Right renal pelvis (tissue), 4 donors: Measurements from ENCODE around the gene KCNRG. TPM values are rescaled to one million over a fixed set of nuclear protein-coding genes. Genes with fewer than 3 reads are reported as not detected.
"Not testable (repeated sequence)": the region's sequence is repeated elsewhere in the genome, so short reads cannot be mapped to it uniquely, and the experiment has no call there.

Source experiments
- DNase-seq, 4 donors: peaks; one replicate each; pipeline ENCODE4 v3.0.0-alpha.2; 2013; ENCODE audit warnings: low read depth in 4 of 4, low spot score in 3 of 4, missing footprints in 1 of 4
- polyA plus RNA-seq, 4 donors: library from polyadenylated mRNA; unstranded; fragments of 120-200 nt; gene quantifications; one replicate each; pipeline ENCODE4 v1.2.1, GENCODE V29; 2013; ENCODE audit not compliant: insufficient read length in 4 of 4

Gene KCNRG, protein sequence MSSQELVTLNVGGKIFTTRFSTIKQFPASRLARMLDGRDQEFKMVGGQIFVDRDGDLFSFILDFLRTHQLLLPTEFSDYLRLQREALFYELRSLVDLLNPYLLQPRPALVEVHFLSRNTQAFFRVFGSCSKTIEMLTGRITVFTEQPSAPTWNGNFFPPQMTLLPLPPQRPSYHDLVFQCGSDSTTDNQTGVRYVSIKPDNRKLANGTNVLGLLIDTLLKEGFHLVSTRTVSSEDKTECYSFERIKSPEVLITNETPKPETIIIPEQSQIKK
- polyA plus RNA-seq: 1 to 10 TPM; 1.3 to 1.6 (median 1.4) TPM

DNA sequence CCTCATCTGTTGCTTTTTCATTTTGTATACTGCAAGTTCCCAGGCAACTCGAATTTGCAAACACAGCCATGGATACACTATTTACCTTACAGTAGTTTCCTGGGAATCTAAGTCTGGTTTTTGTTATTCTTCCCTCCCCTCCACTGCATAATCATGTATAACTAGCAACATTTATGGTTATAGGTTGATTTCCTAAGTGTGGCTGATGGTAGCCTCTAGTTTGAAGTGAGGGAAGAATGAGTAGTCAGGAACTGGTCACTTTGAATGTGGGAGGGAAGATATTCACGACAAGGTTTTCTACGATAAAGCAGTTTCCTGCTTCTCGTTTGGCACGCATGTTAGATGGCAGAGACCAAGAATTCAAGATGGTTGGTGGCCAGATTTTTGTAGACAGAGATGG, at the start of gene KCNRG:
Gene KCNRG (plus strand): TSS at position 187 of the 400 bp plus-strand sequence. CDS start 50 bp downstream, at position 237.
- DNase-seq: no peak

DNA sequence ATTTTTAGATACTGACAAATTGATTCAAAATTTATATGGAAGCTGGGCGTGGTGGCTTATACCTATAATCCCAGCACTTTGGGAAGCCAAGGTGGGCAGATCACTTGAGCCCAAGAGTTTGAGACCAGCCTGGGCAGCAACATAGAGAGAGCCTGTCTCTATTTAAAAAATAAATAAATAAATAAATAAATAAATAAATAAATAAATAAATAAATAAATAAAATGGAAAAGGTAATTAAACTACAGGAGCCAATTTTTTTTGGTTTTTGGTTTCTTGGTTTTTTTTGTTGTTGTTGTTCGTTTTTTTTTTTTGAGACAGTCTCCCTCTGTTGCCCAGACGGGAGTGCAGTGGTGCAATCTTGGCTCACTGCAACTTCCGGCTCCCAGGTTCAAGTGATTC, 47.8 kb upstream of the KCNRG start:
- no peak for DNase-seq

DNA sequence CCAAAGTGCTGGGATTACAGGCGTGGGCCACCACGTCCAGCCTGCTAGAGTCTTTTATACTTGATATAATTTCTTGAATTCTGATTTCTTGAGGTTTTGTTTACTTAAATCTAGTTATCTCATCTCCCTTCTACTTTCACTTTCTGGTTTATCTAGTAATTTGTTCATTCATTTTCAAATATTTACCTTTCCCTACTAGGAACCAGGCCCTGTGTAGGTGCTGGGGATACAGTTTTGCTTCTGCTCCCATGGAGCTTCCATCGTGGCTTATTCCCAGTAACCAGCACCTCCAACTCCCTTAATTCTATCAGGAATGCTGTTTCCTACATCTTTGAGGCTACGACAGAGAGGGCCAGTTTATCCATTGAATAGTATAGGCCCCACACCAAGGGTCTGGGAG, 42.5 kb upstream of the KCNRG start:
- no peak for DNase-seq

DNA sequence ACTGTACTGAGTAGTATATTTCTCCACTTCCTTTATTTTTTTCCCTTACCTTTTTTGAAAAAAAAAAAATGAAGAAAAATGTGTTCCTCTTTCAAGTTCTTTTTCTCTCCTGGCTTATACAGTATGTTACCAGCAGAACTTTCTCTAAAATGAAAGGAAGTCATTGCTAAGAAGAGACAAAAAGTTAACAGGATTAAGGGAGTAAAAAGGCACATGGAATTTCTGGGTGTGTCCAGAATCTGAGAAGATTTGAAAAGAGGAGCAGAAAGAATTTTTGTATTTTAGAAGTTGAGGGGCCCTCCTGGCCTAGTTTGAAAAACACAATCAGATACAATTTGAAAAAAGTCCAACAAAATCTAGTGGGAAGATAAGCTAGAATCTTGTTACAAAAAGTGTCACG, 39.4 kb upstream of the KCNRG start:
- no peak for DNase-seq

DNA sequence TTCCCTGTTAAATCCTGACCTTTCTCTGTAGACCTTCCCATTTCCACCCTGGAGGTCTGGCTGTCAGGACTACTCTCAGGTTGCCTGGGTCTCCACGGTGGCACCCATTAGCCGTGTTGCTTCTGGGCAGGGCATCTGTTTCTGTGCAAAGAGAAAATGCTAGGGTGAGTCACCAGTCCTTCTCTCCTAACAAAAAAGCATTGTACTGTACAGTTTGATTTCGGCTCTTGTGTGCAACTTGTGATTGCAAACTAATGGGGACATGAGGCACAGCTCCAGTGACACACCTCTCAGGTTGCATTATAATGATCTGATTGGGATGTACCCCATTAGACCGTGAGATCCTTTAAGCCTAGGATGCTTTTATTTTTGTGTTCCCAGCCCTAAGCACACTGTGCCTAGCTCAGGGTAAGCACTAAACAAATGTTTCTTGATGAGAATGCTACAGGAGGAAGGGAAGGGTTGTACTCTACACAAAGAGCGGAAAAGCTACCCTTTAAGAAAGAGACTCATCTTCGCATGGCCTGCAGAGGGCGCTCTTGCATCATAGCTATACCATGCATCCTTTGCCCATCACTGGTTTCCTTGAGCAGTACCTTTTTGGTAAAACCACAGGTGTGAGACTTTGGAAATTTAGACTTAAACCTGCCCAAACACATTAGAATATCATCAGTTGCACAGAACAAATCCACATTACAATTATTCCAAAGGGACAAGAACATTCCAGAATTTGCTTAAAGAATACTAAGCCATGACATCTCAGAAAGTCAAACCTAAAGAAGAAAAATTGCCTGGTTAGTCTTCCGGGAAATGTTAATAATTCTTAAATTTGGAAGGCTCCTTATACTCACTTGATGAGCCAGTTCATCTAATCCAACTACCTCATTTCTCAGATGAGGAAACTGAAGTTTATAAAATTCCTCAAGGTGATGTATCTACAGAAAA, 38.7 kb upstream of the KCNRG start:
- DNase-seq: peak; percentile 54 to 73 (median 58)

DNA sequence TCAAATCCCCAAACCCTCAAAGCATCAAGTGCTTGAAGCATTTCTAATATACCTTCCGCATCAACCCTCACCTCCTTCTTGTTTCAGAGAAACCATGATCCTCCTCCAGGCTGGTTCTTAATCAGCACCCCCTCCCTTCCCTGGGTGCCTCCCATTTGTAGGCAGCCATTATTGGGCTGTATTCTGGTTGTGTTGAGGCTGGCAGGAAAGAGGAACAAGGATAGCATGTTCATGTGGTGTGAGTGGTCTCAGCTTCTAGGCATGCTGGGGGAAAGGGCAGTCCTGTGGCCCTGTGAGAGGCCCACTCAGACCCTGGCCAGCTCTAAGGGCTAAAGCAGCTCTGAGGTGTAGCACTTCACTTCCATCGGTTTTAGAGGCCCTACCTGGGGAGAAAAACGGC, 37.3 kb upstream of the KCNRG start:
- DNase-seq: no peak

DNA sequence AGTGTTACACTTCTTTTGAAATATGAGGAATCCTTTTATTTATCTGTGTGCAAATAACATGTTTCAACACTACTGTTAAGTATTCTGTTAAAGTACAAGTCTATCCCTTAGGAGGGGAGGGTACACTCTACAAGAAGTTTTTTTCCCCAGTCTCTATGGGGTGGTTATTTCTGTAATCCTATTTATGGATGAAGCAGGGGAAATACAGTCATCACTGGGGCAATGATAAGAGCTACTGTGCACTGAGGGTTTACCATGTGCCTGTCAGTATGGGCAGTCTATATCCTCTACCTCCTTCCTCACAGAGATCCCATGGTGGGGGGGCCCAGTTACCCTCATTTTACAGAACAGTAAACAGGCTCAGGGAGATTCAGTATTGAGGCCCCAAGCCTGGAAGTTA, 35.0 kb upstream of the KCNRG start:
- DNase-seq: no peak

DNA sequence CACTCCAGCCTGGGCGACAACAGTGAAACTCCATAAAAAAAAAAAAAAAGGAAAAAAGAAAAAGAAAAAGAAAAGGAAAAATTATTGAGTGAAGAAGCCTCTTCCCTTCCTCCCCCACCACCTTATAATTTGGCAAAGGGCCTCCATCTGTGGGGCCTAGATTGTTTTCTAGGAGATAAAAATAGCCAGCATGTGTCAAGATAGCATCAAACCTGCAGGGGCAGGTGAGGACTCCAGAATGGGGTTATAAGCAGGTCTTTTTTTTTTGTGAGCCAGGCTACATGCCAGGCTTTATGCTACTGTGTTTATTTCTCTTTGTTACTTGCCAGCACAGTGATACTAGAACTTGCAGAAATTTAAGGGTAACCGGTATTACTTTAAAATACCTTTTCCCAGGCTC, 30.1 kb upstream of the KCNRG start:
- DNase-seq: no peak

DNA sequence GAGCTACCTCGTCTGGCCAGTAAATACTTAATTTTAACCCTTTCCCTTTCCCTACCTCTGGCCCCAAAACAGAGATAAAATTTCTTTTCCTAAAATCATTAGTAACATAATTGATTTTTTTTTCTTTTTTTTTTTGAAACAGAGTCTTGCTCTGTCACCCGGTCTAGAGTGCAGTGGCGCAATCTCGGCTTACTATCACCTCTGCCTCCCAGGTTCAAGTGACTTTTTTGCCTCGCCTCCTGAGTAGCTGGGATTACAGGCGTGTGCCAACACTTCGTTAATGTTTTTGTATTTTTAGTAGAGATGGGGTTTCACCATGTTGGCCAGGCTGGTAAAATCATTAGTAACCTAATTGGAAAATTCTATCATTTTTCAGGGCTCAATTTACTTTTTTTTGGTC, 28.8 kb upstream of the KCNRG start:
- no peak for DNase-seq

DNA sequence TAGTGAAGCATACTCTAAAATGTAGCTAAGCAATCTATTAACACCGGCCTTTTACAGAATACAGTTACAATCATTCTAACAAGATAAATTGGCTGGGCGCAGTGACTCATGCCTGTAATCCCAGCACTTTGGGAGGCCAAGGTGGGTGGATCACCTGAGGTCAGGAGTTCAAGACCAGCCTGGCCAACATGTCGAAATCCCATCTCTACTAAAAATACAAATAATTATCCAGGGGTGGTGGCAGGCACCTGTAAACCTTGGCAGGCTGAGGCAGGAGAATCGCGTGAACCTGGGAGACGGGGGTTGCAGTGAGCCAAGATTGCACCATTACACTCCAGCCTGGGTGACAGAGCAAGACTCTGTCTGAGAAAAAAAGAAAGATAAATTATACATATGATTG, 24.6 kb upstream of the KCNRG start:
- not testable (repeated sequence) for DNase-seq

DNA sequence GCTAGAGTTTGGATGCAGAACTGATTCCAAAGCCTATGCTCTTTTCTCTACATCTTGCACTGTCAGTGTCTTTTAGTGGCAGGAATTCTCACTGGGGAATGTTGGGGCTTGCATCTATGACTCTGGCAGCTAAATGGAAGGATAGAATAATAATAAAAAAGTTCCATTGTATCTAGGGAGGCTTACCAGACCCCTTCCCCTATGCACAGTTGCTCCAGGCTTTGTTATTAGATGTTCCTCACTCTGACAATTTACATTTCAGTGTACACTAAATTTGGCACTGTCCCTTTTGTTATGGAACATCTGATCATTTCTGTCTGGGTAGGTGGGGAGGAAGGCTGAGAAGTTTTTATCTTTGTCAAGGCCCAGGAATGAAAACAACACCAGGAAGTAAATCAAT, 22.1 kb upstream of the KCNRG start:
- DNase-seq: no peak

DNA sequence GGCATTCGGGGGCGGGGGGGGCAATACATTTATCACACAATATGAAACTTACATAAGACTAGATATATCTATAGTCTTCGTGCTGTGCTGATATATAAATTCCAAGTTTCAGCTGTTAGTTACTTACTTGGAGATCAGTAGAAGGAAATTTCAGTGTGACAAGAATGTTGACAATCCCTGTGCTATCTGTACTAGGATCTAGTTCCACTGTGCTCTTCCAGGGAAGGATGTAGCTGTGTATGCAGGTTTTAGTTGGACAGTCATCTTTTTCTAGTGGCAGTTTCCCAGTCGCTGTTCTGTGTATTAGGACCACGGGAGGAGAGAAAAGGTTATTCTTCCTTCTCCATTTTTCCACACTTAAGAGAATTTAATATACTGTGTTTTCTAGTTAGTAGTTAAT, 21.6 kb upstream of the KCNRG start:
- DNase-seq: no peak

DNA sequence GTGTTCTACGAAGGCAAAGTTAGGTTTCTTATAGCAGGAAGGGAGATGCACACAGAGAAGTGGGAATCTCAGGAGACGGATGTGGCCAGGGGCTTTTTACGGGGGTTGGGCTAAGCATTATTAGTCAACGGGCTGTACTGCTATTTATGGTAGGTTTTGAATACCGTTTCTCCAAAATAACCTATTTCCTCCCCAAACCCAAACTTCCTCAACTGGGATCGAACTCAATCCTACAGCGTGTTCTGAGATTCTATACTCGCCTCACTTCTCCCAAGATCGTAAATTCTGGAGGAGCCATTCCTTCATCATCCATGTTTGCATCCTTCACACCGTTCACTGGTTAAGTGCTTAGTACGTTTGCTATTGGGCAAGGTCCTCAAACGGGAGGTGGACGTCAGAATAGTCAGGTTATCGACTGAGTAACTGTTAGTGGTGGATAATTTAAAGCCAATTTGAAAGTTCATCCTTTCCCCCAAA, 19.6 kb upstream of the KCNRG start:
- DNase-seq: peak in 1 of 4 donors; percentile 31

DNA sequence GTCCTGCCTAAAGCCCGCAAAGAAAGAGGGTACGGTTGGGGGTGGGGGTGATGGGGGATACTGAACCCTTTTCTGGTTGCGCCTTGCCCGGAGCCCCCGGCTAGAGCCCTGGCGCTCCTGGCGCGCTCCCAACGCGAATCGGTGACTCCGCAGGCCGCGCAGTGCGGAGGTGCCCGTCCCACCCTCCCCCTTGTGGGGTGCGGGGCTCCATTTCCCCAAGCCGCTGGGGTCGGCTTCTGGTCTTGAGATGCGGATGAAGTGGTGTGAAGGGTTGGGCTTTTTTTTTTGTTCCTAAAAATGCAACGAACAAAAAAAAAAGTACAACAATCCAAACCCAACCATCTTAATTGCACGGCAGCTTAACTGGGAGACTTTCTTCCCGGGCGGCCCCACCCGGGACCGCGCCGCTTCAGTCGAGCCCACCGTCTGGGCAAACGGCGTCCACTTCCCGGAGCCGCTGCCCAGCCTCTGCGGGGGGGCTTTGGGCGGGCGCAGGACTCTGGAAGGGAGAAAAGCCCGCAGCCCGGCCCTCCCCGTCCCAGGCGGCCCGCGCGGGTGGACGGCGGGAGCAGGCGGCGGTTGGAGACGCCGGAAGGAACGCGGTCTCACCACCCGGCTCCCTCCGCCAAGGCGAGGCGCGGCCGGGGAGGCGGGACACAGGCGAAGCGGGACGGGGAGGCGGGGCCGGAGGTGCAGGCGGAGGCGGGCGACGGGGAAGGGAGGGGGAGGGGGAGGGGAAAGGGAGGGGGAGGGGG, 18.9 kb upstream of the KCNRG start:
- DNase-seq: peak; percentile 78 to 83 (median 82)

DNA sequence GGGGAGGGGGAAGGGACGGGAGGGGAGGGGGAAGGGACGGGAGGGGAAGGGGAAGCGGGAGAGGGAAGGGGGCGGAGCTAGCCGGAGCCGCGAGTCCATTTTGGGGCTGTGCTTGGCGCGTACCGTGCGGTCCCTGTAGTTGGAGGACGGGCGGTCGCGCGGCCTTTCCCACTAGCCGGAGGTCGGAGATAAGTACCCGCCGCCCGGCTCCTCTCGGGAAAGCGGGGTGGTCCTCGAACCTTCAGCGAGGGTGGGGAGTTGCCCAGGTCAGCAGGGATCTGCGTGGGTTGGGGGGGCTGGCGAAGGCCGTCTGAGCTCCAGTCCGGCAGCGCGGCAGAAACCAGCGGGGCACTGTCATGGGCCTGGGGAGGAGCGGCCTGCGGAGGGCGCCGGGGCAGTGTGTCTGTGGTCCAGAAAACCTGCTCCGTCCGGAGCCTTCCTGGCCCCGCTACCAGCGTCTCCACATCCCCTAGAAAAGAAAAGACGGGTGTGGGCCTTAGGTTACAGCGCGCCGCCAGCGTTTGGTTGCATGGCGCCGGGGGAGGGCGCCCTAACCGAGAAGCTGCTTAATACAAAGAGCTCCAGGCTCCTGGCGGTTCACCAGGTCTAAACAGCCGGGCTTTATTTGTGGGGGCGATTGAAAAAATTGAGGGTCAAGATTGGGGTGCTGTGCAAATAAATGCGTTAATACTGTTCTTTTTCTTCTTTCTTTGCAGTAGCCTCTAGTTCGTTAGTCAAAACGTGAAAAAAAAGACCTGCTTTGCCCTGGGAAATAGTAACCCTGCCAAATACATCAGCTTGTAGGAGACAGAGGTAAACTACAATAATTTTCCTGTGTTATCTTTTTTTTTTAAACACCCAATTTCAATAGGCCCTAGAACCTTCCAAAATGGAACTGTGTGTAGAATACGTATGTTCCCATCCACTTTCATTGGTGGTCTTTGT, 18.0 kb upstream of the KCNRG start, which contains the start of gene TRIM13:
Gene TRIM13 (plus strand): TSS at position 92 of the 945 bp plus-strand sequence. CDS start 14,899 bp downstream, outside the sequence.
- DNase-seq: peak; percentile 79 to 87 (median 86)

DNA sequence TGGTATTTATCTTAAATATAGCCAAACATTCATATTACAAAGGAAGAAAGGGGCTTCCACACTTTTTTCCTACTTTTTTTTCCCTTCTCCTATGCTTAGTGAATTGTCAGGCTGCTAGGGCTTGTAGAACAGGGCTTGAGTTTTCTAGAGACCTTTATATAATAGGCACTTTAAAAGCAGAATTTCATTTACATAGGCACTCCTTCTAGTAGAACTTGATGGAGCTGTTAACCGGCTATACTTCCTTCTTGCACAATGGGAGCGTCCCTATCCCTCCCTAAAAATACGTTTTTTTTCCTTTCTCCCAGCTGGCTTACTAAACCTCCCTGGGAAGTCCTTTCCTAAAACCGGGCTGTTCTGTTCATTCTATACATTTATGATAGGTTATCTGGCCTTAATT, 17.3 kb upstream of the KCNRG start:
- no peak for DNase-seq

DNA sequence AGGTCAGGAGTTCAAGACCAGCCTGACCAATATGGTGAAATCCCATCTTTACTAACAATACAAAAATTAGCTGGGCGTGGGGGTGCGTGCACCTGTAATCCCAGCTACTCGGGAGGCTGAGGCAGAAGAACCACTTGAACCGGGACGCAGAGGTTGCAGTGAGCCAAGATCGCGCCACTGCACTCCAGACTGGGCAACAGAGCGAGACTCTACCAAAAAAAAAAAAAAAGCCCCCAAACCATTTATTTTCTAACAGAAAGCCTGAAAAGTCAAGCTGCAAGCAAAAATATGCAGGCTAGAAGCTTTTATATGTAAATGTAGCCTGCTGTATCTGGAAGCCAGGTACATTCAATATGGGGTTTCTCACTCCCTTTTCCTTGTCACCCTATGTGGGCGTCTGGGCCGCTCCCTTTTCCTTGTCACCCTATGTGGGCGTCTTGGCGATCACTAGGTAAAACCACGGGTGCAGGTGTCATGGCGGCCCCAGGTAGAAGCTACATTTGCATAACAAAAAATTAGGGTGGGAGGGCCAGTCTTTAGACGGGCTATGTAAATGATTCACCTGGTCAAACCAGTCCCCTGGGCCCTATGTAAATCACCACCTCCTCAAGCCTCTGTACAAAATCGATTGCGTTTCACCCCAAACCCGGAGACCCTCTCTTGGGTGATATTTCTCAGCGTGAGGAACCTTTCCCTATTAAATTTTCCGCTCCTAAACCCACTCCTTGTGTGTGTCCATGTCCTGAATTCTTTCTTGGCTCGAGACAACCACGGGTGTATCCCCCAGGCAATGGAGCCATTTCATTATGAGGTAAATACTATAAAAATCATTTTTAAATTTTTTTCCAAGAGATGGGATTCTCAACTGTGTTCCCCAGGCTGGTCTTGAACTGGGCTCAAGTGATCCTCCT, 16.3 kb upstream of the KCNRG start:
- no peak for DNase-seq

DNA sequence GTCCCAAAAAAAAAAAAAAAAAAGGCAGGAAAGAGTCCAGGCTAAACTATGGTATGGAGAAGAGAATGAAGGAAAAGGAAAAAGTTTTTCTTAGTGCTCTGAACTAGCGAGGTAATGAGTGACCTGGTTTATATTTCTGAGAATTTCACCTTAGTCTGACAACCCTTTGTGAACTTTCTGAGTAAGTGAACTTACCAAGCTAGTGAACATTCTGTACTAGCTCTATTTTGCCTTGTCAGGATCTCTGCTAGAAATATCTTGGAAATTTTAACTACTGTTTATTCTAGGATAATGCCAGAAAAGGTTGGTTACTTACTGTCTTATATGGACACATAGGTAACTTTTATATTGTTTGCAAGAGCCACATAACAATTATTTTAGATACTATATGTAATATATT, 14.0 kb upstream of the KCNRG start:
- no peak for DNase-seq
